Smooth muscle cell of the brain vasculature (primary cell): ENCODE data around the gene C1QTNF12.
"Not testable (repeated sequence)": the region's sequence is repeated elsewhere in the genome, so short reads cannot be mapped to it uniquely, and the experiment has no call there.

Experiments used
- DNase-seq: peaks from one replicate; pipeline ENCODE4 v3.0.0-alpha.2; 2012; ENCODE audit warnings: low read depth, low spot score

Gene C1QTNF12

GRCh38 chr1:1259540-1259939 is 13.0 kb upstream of the C1QTNF12 start:
- no peak for DNase-seq

- no peak for DNase-seq
Measured at GRCh38 chr1:1259119-1259488, 12.6 kb upstream of the C1QTNF12 start.

- no peak for DNase-seq
Measured at GRCh38 chr1:1256956-1257871, 10.7 kb upstream of the C1QTNF12 start.

GRCh38 chr1:1255611-1256010 is 9.1 kb upstream of the C1QTNF12 start:
- no peak for DNase-seq

- DNase-seq = no peak
Measured at GRCh38 chr1:1255078-1255477, 8.6 kb upstream of the C1QTNF12 start.

- DNase-seq = no peak
Measured at GRCh38 chr1:1254667-1254998, 8.1 kb upstream of the C1QTNF12 start.

- DNase-seq = no peak
Measured at GRCh38 chr1:1253972-1254666, 7.6 kb upstream of the C1QTNF12 start.

GRCh38 chr1:1253314-1253713 is 6.8 kb upstream of the C1QTNF12 start:
- no peak for DNase-seq

GRCh38 chr1:1250786-1251284 is 4.3 kb upstream of the C1QTNF12 start:
- DNase-seq = no peak

GRCh38 chr1:1248009-1248913 is 1.7 kb upstream of the C1QTNF12 start:
- not testable (repeated sequence) for DNase-seq

GRCh38 chr1:1247341-1247913 is 905 bp upstream of the C1QTNF12 start:
- no peak for DNase-seq

GRCh38 chr1:1245817-1246576 is 525 bp downstream of the C1QTNF12 start:
- DNase-seq = no peak

- no peak for DNase-seq
Measured at GRCh38 chr1:1245178-1245816, 1.2 kb downstream of the C1QTNF12 start.

- DNase-seq = no peak
Measured at GRCh38 chr1:1244192-1244811, 2.2 kb downstream of the C1QTNF12 start.

GRCh38 chr1:1243807-1244191 is 2.7 kb downstream of the C1QTNF12 start:
- no peak for DNase-seq

GRCh38 chr1:1243266-1243660 is 3.3 kb downstream of the C1QTNF12 start:
- DNase-seq = no peak

- DNase-seq = no peak
Measured at GRCh38 chr1:1242461-1243265, 3.9 kb downstream of the C1QTNF12 start.

- no peak for DNase-seq
Measured at GRCh38 chr1:1241588-1242219, 4.8 kb downstream of the C1QTNF12 start.
